ENCODE data around the gene G6PC1. TPM values are rescaled to one million over a fixed set of nuclear protein-coding genes. Genes with fewer than 3 reads are reported as not detected.

Gene G6PC1
- total and polyA plus RNA-seq, 2 of the 13 experiments (the other 11 are each of a cell fraction or from before 2014, with no cell fraction given), result 1.7 to 37.9 TPM

DNA sequence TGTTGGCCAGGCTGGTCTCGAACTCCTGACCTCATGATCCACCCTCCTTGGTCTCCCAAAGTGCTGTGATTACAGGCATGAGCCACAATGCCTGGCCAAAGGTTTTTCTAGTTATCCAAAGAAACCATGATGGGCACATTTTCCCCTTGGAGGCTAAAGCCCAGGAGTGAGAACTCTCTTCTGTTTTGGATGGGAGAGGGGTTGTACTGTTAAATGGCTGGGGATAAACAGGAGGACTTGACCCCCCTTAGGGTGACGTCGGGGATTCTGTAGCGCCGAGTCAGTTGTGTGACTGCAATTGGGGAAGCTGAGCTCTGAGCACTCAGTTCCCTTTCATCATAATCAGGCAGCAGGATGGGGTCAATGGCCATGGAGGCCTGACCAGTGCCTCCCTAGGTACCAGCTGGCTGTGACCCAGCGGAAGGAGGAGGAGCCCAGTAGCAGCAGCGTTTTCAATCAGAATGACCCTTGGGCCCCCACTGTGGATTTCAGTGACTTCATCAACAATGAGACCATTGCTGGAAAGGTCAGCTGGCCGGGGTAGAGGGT lies 45.5 kb upstream of the G6PC1 start (continued):
- TF ChIP-seq ZKSCAN5 (CRISPR knock-in tag; IDR thresholded peaks at IDR 0.05) (no peak), DRAP1 (CRISPR knock-in tag; IDR thresholded peaks at IDR 0.05) (no peak), ZNF350 (CRISPR knock-in tag; IDR thresholded peaks at IDR 0.05; ENCODE audit: borderline replicate concordance, low read depth) (0 out of 2 replicates have a peak, but pooled peaks have one; percentile 31), PHF20 (CRISPR knock-in tag; IDR thresholded peaks at IDR 0.05) (peak; percentile 59), ZNF607 (CRISPR knock-in tag; IDR thresholded peaks at IDR 0.05; ENCODE audit: borderline replicate concordance) (no peak), CC2D1A (CRISPR knock-in tag; IDR thresholded peaks at IDR 0.05) (no peak), ZMYM4 (CRISPR knock-in tag; IDR thresholded peaks at IDR 0.05) (peak; percentile 59; the same call in 1 of the 2 replicates), HOXA3 (CRISPR knock-in tag; IDR thresholded peaks at IDR 0.05) (peak; percentile 76; the same call in 1 of the 2 replicates), ZBTB38 (CRISPR knock-in tag; IDR thresholded peaks at IDR 0.05) (peak; percentile 84), UBTF (CRISPR knock-in tag; IDR thresholded peaks at IDR 0.05) (0 out of 2 replicates have a peak, but pooled peaks have one; percentile 4), ZNF724P (CRISPR knock-in tag; IDR thresholded peaks at IDR 0.05; ENCODE audit: borderline replicate concordance) (peak; percentile 36; the same call in 1 of the 2 replicates), NFE2 (CRISPR knock-in tag; IDR thresholded peaks at IDR 0.05) (no peak), ZNF644 (CRISPR knock-in tag; IDR thresholded peaks at IDR 0.05; ENCODE audit: low read depth) (peak; percentile 64; the same call in 1 of the 2 replicates), HNRNPUL1 (IDR thresholded peaks at IDR 0.05; ENCODE audit: low read depth, low read length) (no peak), SP5 (CRISPR knock-in tag; IDR thresholded peaks at IDR 0.05; ENCODE audit: borderline replicate concordance, low read depth) (peak; percentile 93), NCOA5 (CRISPR knock-in tag; IDR thresholded peaks at IDR 0.05) (no peak), THYN1 (CRISPR knock-in tag; IDR thresholded peaks at IDR 0.05; ENCODE audit: borderline replicate concordance, low read depth) (no peak), PBX2 (CRISPR knock-in tag; IDR thresholded peaks at IDR 0.05) (no peak), RBAK (CRISPR knock-in tag; IDR thresholded peaks at IDR 0.05) (no peak), ZNF549 (CRISPR knock-in tag; IDR thresholded peaks at IDR 0.05) (no peak), ZNF710 (CRISPR knock-in tag; IDR thresholded peaks at IDR 0.05; ENCODE audit: borderline replicate concordance) (peak; percentile 66; the same call in 1 of the 2 replicates)
- TF ChIP-seq, protein P1, sequence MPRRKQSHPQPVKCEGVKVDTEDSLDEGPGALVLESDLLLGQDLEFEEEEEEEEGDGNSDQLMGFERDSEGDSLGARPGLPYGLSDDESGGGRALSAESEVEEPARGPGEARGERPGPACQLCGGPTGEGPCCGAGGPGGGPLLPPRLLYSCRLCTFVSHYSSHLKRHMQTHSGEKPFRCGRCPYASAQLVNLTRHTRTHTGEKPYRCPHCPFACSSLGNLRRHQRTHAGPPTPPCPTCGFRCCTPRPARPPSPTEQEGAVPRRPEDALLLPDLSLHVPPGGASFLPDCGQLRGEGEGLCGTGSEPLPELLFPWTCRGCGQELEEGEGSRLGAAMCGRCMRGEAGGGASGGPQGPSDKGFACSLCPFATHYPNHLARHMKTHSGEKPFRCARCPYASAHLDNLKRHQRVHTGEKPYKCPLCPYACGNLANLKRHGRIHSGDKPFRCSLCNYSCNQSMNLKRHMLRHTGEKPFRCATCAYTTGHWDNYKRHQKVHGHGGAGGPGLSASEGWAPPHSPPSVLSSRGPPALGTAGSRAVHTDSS (CRISPR knock-in tag; conservative IDR thresholded peaks at IDR 0.05), result no peak
- TF ChIP-seq, protein P2, sequence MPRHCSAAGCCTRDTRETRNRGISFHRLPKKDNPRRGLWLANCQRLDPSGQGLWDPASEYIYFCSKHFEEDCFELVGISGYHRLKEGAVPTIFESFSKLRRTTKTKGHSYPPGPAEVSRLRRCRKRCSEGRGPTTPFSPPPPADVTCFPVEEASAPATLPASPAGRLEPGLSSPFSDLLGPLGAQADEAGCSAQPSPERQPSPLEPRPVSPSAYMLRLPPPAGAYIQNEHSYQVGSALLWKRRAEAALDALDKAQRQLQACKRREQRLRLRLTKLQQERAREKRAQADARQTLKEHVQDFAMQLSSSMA (CRISPR knock-in tag; IDR thresholded peaks at IDR 0.05), result no peak

Data from HepG2 (cell line).